ENCODE data around the gene LSAMP.
"Not testable (repeated sequence)": the region's sequence is repeated elsewhere in the genome, so short reads cannot be mapped to it uniquely, and the experiment has no call there.

Gene LSAMP

DNA sequence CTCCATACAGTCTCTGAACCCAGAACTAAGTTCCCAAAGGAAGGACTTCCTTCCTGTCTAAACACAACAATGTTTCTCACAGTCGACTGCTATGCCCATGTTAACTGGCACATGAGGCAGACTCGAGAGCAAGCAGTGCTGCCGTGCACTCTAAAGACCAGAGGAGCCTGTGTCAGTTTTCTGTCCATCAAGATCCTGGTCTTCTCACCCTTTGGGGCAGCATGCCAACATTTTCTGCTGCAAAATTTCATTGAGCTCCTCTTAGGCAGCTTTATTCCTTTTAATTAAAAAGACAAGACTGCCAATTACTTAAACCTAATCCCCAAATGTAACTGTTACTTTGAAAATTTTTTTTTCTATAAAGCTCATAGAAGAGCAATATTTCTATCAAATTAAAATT is 616.9 kb downstream of the LSAMP start:
- DNase-seq: no peak

DNA sequence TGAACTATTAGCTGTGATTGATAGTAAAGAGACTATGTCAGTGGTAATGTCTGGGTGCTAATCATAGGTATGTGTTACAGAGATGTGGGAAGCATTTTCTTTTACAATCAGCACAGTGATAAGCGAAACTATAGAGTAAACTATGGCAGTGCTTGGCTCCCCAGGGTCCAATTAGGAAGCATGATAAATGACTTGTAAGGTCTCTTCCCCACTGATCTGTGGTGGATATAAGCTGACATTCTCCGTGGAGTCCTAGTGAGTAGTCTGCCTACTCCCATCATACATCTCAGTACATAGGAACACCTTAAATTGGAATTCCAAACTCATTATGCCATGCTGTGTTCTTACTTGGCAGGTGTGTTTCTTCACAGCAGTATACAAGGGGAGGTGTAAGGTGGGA is 617.8 kb downstream of the LSAMP start:
- no peak for DNase-seq

- no peak for DNase-seq
These were observed 620.2 kb downstream of the LSAMP start for GRCh38 chr3:115825046-115825445.

GRCh38 chr3:115823083-115823482 is 622.2 kb downstream of the LSAMP start:
- DNase-seq: no peak

- no peak for DNase-seq
These were observed 622.7 kb downstream of the LSAMP start for GRCh38 chr3:115822579-115822978.

- peak; percentile 96 for DNase-seq
These were observed 625.4 kb downstream of the LSAMP start for GRCh38 chr3:115819785-115820384.

DNA sequence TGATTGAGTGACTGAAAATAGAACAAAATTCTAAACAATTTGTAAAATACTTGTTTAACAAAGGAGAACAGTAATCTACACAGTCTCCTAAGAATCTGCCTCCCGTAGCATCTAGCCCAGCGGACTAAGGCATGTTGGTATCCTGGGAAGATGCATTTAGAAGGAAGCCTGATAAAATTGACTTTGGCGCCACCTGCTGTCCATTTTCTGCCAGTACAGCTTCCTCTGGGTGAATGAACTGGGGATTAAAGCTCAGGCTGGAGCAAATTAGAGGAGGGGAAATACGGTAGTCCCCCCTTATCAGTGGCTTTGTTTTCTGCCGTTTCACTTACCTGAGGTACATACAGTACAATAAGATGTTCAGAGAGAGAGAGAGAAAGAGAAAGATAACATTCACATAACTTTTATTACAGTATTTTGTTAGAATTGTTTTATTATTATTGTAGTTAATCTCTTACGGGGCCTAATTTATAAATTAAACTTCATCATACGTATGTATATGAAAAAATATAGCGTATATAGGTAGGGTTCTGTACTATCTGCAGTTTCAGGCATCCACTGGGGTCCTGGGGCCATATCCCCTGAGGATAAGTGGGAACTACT is 630.4 kb downstream of the LSAMP start:
- peak; percentile 96 for DNase-seq

GRCh38 chr3:115814006-115814405 is 631.3 kb downstream of the LSAMP start:
- DNase-seq: no peak

DNA sequence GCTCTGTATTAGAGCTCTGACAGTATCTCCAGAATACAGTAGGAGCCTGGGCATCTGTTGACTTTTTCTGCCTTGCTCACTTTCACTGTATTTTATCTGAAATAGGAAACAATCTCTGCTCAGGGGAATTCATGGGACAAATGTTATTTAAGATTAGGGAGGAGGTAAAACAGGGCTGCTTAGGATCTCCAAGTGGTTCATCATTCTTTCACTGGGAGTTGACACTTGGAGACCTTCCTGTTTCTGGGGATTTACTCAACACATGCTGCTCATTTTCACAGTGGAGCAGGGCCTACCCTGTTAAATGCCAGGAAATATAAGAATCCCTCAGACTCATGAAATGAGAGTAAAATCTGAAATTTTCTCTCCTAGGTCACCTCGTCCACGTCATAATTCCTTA is 636.5 kb downstream of the LSAMP start:
- no peak for DNase-seq

GRCh38 chr3:115808244-115808643 is 637.0 kb downstream of the LSAMP start:
- DNase-seq: no peak

DNA sequence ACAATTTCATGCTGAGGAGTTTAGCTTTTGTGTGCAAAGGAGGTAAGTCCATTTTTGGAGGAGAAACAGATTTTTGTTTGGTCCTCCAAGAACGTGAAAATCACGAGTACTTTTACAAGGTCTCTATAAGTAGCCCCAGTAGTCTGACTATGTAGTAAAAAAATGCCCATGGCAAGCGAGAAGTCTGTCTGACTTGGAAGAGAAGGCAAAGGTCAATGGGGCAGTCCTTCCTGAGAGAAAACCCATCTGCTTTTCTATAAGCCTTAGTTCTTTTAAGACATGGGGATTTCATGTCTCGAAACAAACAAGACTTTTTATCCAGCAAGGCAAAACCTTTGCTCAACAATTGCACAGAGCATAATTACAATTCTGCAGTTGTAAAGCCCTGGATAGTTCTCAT is 638.8 kb downstream of the LSAMP start:
- DNase-seq: no peak

DNA sequence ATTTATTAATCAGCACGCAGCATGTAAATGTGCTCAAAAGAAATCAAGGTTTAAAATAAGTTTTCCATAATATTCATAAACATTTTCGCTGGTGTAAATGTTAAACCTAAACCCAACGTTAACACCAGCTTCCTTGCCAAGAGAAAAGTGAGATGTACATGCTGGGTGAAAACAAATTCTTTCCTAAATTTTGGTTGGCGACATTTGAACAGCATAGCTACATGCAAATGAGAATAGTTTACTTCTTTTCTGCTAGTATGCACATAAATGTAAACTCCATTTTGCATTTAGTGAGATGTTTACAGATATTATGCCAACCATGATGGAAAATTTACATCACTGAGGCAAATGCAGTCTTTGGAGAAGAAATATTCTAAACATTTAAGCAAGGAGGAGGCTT is 639.8 kb downstream of the LSAMP start:
- no peak for DNase-seq

DNA sequence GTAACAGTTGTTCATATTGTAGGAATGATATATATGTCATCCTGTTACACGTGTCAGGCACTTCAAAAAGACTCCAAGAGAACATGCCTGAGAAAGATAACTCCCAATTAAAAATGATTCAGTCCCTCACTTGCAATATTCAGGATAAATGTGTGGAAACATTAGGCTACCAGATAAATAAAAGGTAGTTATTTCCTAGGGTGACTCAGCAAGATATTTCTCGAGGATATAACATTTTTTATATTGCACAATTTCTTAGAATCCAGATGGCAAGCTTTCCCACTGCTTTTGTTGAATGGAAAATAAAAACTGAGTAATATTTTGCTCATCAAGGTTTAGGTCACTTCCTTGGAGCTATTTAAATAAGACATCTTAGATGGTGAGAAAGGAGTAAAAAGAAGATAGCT is 640.6 kb downstream of the LSAMP start:
- no peak for DNase-seq

- no peak for DNase-seq
These were observed 641.1 kb downstream of the LSAMP start for GRCh38 chr3:115804200-115804599.

DNA sequence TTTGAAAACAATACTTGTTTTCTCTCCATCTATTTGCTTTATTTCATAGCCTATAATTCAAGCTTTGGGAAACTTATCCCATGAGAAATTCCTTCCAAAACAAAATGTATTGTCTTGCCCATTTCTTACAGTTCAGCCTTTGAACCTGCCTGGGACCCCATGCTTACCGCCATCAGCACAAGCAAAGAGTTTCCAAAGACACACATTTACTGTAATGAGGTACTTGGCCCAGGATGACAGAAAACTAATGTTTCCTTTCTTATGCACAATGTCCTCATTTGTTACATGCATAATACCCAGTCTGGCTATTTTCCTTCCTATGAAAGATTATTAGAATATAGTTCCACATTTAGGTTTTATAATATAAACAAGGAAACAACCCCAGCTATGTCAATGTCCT is 641.6 kb downstream of the LSAMP start:
- no peak for DNase-seq

- DNase-seq: no peak
These were observed 644.7 kb downstream of the LSAMP start for GRCh38 chr3:115800489-115801075.

- DNase-seq: not testable (repeated sequence)
These were observed 645.2 kb downstream of the LSAMP start for GRCh38 chr3:115800065-115800464.

DNA sequence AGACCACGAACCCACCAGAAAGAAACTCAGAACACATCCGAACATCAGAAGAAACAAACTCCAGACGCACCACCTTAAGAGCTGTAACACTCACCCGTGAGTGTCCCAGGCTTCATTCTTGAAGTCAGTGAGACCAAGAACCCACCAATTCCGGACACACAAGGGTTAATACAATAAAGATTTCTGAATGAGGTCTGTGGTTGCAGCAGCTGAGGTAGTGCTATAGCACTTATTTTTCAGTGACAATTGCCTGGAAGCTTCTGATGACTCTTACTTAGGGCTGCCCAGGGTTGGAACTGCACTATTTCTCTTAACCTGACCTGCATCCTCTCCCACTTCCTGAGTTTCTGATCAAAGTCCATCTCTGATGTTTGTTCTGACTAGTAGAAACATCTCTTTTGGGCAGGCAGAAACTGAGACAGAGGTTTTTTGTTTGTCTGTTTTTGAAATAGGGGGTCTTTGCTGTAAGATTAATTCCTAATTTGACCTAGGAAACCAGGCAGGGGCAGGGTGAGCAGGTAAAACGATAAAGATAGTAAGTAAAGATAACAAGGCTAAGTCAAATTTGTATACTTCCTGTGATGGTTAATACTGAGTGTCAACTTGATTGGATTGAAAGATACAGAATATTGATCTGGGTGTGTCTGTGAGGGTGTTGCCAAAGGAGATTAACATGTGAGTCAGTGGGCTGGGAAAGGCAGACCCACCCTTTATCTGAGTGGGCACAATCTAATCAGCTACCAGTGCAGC is 652.9 kb downstream of the LSAMP start:
- no peak for DNase-seq

GRCh38 chr3:115791271-115792153 is 653.8 kb downstream of the LSAMP start:
- not testable (repeated sequence) for DNase-seq

DNA sequence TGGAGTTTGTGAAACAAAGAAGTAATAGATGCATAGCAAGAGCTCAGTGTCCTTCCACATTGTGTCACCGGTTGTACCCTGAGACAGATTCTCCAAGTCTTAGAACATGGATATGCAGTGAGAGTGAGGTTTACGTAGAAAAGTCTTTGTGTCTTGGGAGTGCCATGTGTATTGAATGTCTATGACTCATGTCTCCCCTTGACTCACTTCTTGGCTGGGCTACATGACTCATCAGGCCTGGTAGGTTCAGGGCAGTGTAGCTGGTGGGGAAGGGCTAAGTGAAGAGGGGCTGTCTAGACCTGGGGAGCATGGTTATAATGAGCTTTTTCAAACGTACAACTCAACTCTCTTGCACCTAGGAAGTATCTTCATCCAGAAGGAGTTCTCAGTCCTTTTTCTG is 654.5 kb downstream of the LSAMP start:
- DNase-seq: no peak

GRCh38 chr3:115789481-115789880 is 655.8 kb downstream of the LSAMP start:
- DNase-seq: no peak

DNA sequence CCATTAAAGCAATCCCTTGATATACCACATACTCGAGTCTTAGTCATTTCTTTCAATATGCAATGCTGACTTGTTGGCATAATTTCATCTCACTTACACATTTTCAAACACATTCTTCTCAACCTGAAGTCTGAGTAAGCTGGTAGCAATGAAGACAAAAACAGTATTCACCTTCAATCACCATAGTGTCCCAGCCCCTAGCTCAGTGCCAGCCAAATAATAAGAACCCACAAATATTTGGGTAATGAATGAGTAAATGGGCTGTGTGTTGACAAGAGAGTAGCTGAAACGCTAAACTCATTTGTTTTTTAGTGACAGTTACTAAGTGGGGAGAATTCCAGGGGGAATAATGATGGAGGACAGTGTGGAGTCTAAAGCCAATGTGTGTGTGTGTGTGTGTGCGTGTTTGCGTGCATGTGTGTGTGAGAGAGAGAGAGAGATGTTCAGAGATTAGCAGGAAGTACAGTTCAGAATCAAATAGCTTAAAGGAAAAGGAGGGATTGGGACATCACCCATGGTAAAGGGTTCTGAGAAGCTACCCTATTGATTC is 656.3 kb downstream of the LSAMP start:
- DNase-seq: peak; percentile 45

DNA sequence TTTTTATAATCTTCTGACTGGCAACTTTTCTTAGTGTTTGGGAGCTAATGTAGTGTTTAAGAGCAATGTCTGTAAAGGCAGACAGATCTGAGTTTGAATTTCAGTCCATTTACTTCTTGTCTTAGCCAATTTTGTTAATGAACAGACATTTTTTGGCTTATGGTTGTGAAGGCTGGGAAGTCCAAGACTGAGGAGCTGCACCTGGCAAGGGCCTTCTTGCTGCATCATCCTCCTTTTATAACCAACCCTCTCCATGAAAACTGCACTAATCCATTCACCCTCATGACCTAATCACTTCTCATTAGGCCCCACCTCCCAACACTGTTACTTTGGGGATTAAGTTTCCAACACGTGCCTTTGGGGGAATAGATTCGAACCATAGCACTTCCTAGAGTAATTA is 657.5 kb downstream of the LSAMP start:
- no peak for DNase-seq
